ENCODE measurements around the gene LAMC3.

- TF ChIP-seq POLR2A (IDR thresholded peaks at IDR 0.05) (no peak), CTCF (IDR thresholded peaks at IDR 0.05) (no peak)
Measured at GRCh38 chr9:131048820-131049219, 39.8 kb downstream of the LAMC3 start.

Data from right lobe of liver (tissue), 4 donors.